ENCODE results near the gene ETNPPL.

- no peak for TF ChIP-seq CTCF (IDR thresholded peaks at IDR 0.05)
- TF ChIP-seq ZFX (IDR thresholded peaks at IDR 0.05; ENCODE audit: borderline replicate concordance) = no peak
Observed at GRCh38 chr4:108794136-108794535, 31.3 kb upstream of the ETNPPL start.
